CD14-positive monocyte (primary cell): ENCODE data around the gene FOXO3. TPM values are rescaled to one million over a fixed set of nuclear protein-coding genes. Genes with fewer than 3 reads are reported as not detected.

Experiments used
- DNase-seq, 3 donors: peaks; one replicate each; pipeline ENCODE4 v3.0.0-alpha.2; 2011 to 2022
- H2AFZ ChIP-seq: 2 replicates; pipeline ENCODE4 v1.6.0; 2012; ENCODE audit warnings: mild to moderate bottlenecking, low read depth, low read length, inconsistent platforms; ENCODE audit not compliant: insufficient read depth, poor library complexity, severe bottlenecking
- H3K27ac ChIP-seq, 2 donors: 1 replicate in 1 of 2; 2 replicates in 1 of 2; pipeline ENCODE4 v1.5.1; 2012 to 2013; ENCODE audit warnings: low read length in 2 of 2, control low read depth in 1 of 2, inconsistent platforms in 1 of 2, low read depth in 1 of 2, mild to moderate bottlenecking in 1 of 2
- H3K27me3 ChIP-seq, 2 donors: one replicate each; pipeline versions ENCODE4 v1.6.0 to v1.6.1; 2011 to 2013; ENCODE audit warnings: low read length in 2 of 2; ENCODE audit not compliant: control insufficient read depth in 2 of 2, insufficient read depth in 2 of 2
- H3K36me3 ChIP-seq, 2 donors: replicated peaks in 1 of 2; 1 replicate in 1 of 2; 2 replicates in 1 of 2; pipeline versions ENCODE4 v1.5.1 to v1.6.1; 2012 to 2013; ENCODE audit warnings: low read length in 2 of 2, control low read depth in 1 of 2, inconsistent platforms in 1 of 2, mild to moderate bottlenecking in 1 of 2; ENCODE audit not compliant: insufficient read depth in 2 of 2, control insufficient read depth in 1 of 2
- H3K4me1 ChIP-seq, 2 donors: 1 replicate in 1 of 2; 2 replicates in 1 of 2; pipeline versions ENCODE4 v1.5.1 to v1.6.1; 2012 to 2013; ENCODE audit warnings: low read length in 2 of 2, control low read depth in 1 of 2, inconsistent platforms in 1 of 2, mild to moderate bottlenecking in 1 of 2, moderate library complexity in 1 of 2; ENCODE audit not compliant: insufficient read depth in 2 of 2, control insufficient read depth in 1 of 2
- H3K4me2 ChIP-seq: replicated peaks from 2 replicates; pipeline ENCODE3; 2012; ENCODE audit warnings: low read length, moderate library complexity, mild to moderate bottlenecking; ENCODE audit not compliant: poor library complexity, severe bottlenecking; ENCODE audit errors: extremely low read depth
- H3K4me3 ChIP-seq, 3 experiments: fragments of 200-600 bp in 1 of 3; sonication (generic) in 1 of 3; replicated peaks in 1 of 3; 1 replicate in 2 of 3; 2 replicates in 1 of 3; pipeline ENCODE4 v1.5.1; 2011 to 2013; ENCODE audit warnings: low read length in 3 of 3, mild to moderate bottlenecking in 3 of 3, control low read depth in 2 of 3, low read depth in 2 of 3, inconsistent platforms in 1 of 3, moderate library complexity in 1 of 3
- H3K79me2 ChIP-seq: 2 replicates; pipeline ENCODE4 v1.6.0; 2012; ENCODE audit warnings: mild to moderate bottlenecking, control low read depth, inconsistent platforms, low read length, moderate library complexity; ENCODE audit not compliant: insufficient read depth
- H3K9ac ChIP-seq: 2 replicates; pipeline ENCODE4 v1.6.0; 2017; ENCODE audit warnings: low read length, mild to moderate bottlenecking; ENCODE audit not compliant: insufficient read depth, poor library complexity, severe bottlenecking
- H3K9me3 ChIP-seq, 2 donors: replicated peaks in 1 of 2; 1 replicate in 1 of 2; 2 replicates in 1 of 2; pipeline versions ENCODE4 v1.5.1 to v1.6.1; 2012 to 2013; ENCODE audit warnings: low read length in 2 of 2, control low read depth in 1 of 2; ENCODE audit not compliant: control insufficient read depth in 1 of 2, insufficient read depth in 1 of 2
- H4K20me1 ChIP-seq: 2 replicates; pipeline ENCODE4 v1.6.0; 2012; ENCODE audit warnings: mild to moderate bottlenecking, low read length, control low read depth, moderate library complexity; ENCODE audit not compliant: insufficient read depth
- H3K27ac Mint-ChIP-seq, 7 donors: one replicate each; pipeline ENCODE4 v1.8.0; 2020; ENCODE audit warnings: mild to moderate bottlenecking in 7 of 7, mixed read lengths in 7 of 7, moderate library complexity in 6 of 7, inconsistent platforms in 2 of 7
- H3K27me3 Mint-ChIP-seq, 3 donors: one replicate each; pipeline ENCODE4 v1.8.0; 2021 to 2022; ENCODE audit warnings: low read depth in 3 of 3, mild to moderate bottlenecking in 3 of 3, mixed read lengths in 3 of 3, moderate library complexity in 3 of 3, inconsistent platforms in 1 of 3
- H3K36me3 Mint-ChIP-seq, 2 donors: one replicate each; pipeline ENCODE4 v1.8.0; 2020; ENCODE audit warnings: mixed read lengths in 2 of 2, inconsistent platforms in 1 of 2, mild to moderate bottlenecking in 1 of 2
- H3K4me1 Mint-ChIP-seq: one replicate; pipeline ENCODE4 v1.8.0; 2020; ENCODE audit warnings: mild to moderate bottlenecking, mixed read lengths
- H3K4me3 Mint-ChIP-seq, 2 donors: one replicate each; pipeline ENCODE4 v1.8.0; 2020; ENCODE audit warnings: mild to moderate bottlenecking in 2 of 2, mixed read lengths in 2 of 2, moderate library complexity in 1 of 2
- H3K9me3 Mint-ChIP-seq, 7 donors: one replicate each; pipeline ENCODE4 v1.8.0; 2020 to 2022; ENCODE audit warnings: mixed read lengths in 7 of 7, mild to moderate bottlenecking in 6 of 7, moderate library complexity in 6 of 7, inconsistent platforms in 2 of 7
- CTCF ChIP-seq: fragments of 200-600 bp; IDR thresholded peaks from one replicate; pipeline ENCODE4 v1.8.0; 2022; ENCODE audit warnings: antibody characterized with exemption, mild to moderate bottlenecking
- WGBS: methylation state at CpG from one replicate; pipeline ENCODE4 v1.1.5; 2013; ENCODE audit warnings: missing lambda C conversion rate; ENCODE audit not compliant: insufficient coverage; 5-methylcytosine and 5-hydroxymethylcytosine counted together
- intact Hi-C, 2 donors: fragments of 100-400 bp; cut with micrococcal nuclease; formaldehyde crosslinking; loops; one replicate each; pipeline versions ENCODE4 v1.15.0 to v1.15.1; 2023
- polyA plus RNA-seq, 3 donors: library from polyadenylated mRNA; depleted of rRNA in 1 of 3; unstranded in 2 of 3; stranded (reverse) in 1 of 3; fragments of 300-500 nt in 2 of 3; fragments of >200 nt in 1 of 3; fragmentation: Illumina TruSeq in 2 of 3; gene quantifications; 1 replicate in 2 of 3; 2 replicates in 1 of 3; pipeline ENCODE4 v1.2.3, GENCODE V29; 2012 to 2021

Gene FOXO3
- polyA plus RNA-seq, 3 donors = 15.4 to 23.2 (median 17.5) TPM

DNA sequence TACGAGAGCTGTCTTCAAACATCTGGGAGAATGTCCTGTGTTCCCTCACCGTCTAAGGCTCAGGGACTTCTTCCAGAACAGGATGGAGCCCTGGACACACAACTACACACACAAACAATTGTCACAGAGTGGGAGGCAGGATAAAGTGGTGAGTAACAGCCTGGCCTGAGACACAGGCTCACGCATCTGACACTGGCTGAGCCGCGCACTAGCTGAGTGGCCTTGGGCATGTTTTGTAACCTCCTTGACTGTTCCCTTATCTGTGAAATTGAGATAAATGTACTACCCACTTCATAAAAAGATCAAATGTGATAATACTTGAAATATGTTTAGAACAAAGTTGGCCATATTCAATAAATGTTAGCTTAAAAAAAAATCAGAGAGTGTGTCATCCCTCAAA lies 155.1 kb downstream of the FOXO3 start:
- H3K4me1 ChIP-seq = no peaks in the 10 kb centered on the region
- no peak for DNase-seq
- no peaks in the 10 kb centered on the region for H3K36me3 Mint-ChIP-seq
- no peak overlapping the region for H3K27ac Mint-ChIP-seq
- intact Hi-C loops = no loop called here
- H3K4me2 ChIP-seq = no peak overlapping the region
- peaks cover 13% of the 10 kb centered on the region for H3K4me1 Mint-ChIP-seq
- no CpG with 5 or more reads among the region's 5 CpGs for WGBS
- H3K4me3 Mint-ChIP-seq = no peak overlapping the region
- H2AFZ ChIP-seq = no peak overlapping the region
- no peak overlapping the region for H3K9ac ChIP-seq
- H4K20me1 ChIP-seq = no peaks in the 10 kb centered on the region
- no peaks in the 10 kb centered on the region for H3K79me2 ChIP-seq
- no peaks in the 10 kb centered on the region for H3K9me3 ChIP-seq
- no peak overlapping the region for H3K4me3 ChIP-seq
- no peaks in the 10 kb centered on the region for H3K9me3 Mint-ChIP-seq
- no peaks in the 10 kb centered on the region for H3K27me3 ChIP-seq
- H3K27ac ChIP-seq = no peak overlapping the region
- H3K27me3 Mint-ChIP-seq = peaks cover 3 to 9% (median 5%) of the 10 kb centered on the region in 3 donors
- TF ChIP-seq CTCF = no peak
- no peaks in the 10 kb centered on the region for H3K36me3 ChIP-seq

- Histone ChIP-seq H3K9me3 (no peaks in the 10 kb centered on the region), H3K36me3 (no peaks in the 10 kb centered on the region), H2AFZ (no peak overlapping the region), H3K4me3 (no peak overlapping the region), H3K4me1 (no peaks in the 10 kb centered on the region), H3K27me3 (no peaks in the 10 kb centered on the region), H3K9ac (no peak overlapping the region), H3K27ac (no peak overlapping the region), H4K20me1 (no peaks in the 10 kb centered on the region), H3K4me2 (no peak overlapping the region), H3K79me2 (no peaks in the 10 kb centered on the region)
- intact Hi-C loops = no loop called here
- H3K9me3 Mint-ChIP-seq = no peaks in the 10 kb centered on the region
- peaks cover 5 to 9% (median 7%) of the 10 kb centered on the region in 3 donors for H3K27me3 Mint-ChIP-seq
- no peak for TF ChIP-seq CTCF
- no peaks in the 10 kb centered on the region for H3K36me3 Mint-ChIP-seq
- peaks cover 17% of the 10 kb centered on the region for H3K4me1 Mint-ChIP-seq
- no peak for DNase-seq
- H3K27ac Mint-ChIP-seq = peak overlapping the region in 1 of 7 donors; percentile 15
- H3K4me3 Mint-ChIP-seq = no peak overlapping the region
- WGBS = 97% methylated on average over 36 of the region's 39 CpGs
These were observed 156.4 kb downstream of the FOXO3 start for GRCh38 chr6:108716801-108717791.
